Endothelial cell of umbilical vein (primary cell): Measurements from ENCODE around the gene RNFT2. TPM values are rescaled to one million over a fixed set of nuclear protein-coding genes. Genes with fewer than 3 reads are reported as not detected.

ENCODE experiments used
- BruUV-seq: library from RNA; stranded (reverse); fragments of 400-500 nt; replicated peaks from 2 replicates; lab custom pipeline; 2021; lab: Mats Ljungman, UMichigan
- CTCF ChIA-PET: fragments of 300-600, 350-600 bp; sonication (Branson Sonifier 250); formaldehyde crosslinking; loops from one replicate; lab custom pipeline; 2021; ENCODE audit warnings: antibody characterized with exemption, inconsistent platforms; lab: Charles Lee
- POLR2A ChIA-PET: fragments of 300-600, 350-600 bp; sonication (Branson Sonifier 250); formaldehyde crosslinking; loops from one replicate; lab custom pipeline; 2021; ENCODE audit warnings: antibody characterized with exemption, inconsistent platforms; lab: Charles Lee
- DNase-seq: peaks from one replicate; pipeline ENCODE4 v3.0.0-alpha.2; 2011; ENCODE audit warnings: low read depth, low spot score
- FAIRE-seq: peaks from 2 replicates; lab custom pipeline; 2011; peaks lifted over from hg19 to GRCh38; lab: Jason Lieb, UNC
- H2AFZ ChIP-seq: 2 replicates; pipeline ENCODE4 v1.6.0; 2012; ENCODE audit warnings: low read depth, low read length, control low read depth, inconsistent platforms
- H3K27ac ChIP-seq: 2 replicates; pipeline ENCODE4 v1.5.1; 2011; ENCODE audit warnings: low read depth, mild to moderate bottlenecking, control low read depth, low read length, moderate library complexity; ENCODE audit not compliant: insufficient read depth
- H3K27me3 ChIP-seq, 2 experiments: 2 replicates each; pipeline versions ENCODE4 v1.6.0 to v1.6.1; 2011; ENCODE audit warnings: low read length in 2 of 2, mixed read lengths in 1 of 2; ENCODE audit not compliant: control insufficient read depth in 2 of 2, insufficient read depth in 2 of 2
- H3K36me3 ChIP-seq, 2 experiments: 2 replicates in 1 of 2; 3 replicates in 1 of 2; pipeline ENCODE4 v1.5.1; 2011; ENCODE audit warnings: low read length in 2 of 2, mild to moderate bottlenecking in 1 of 2, moderate library complexity in 1 of 2; ENCODE audit not compliant: control insufficient read depth in 2 of 2, insufficient read depth in 2 of 2; ENCODE audit errors: extremely low read depth in 1 of 2
- H3K4me1 ChIP-seq: 3 replicates; pipeline ENCODE4 v1.5.1; 2011; ENCODE audit warnings: mild to moderate bottlenecking, low read length; ENCODE audit not compliant: control insufficient read depth, insufficient read depth; ENCODE audit errors: extremely low read depth
- H3K4me2 ChIP-seq: 2 replicates; pipeline ENCODE4 v1.6.1; 2011; ENCODE audit warnings: low read length, control low read depth, mixed read lengths; ENCODE audit not compliant: insufficient read depth
- H3K4me3 ChIP-seq, 3 experiments: fragments of 200-600 bp in 1 of 3; sonication (generic), shearing (Covaris generic) in 1 of 3; replicated peaks in 1 of 3; 2 replicates each; pipeline ENCODE4 v1.5.1; 2011 to 2016; ENCODE audit warnings: control low read depth in 3 of 3, low read length in 3 of 3, mild to moderate bottlenecking in 2 of 3, inconsistent platforms in 1 of 3, low read depth in 1 of 3, moderate library complexity in 1 of 3; ENCODE audit not compliant: insufficient read depth in 1 of 3
- H3K79me2 ChIP-seq: 2 replicates; pipeline ENCODE4 v1.6.0; 2012; ENCODE audit warnings: low read length, inconsistent platforms; ENCODE audit not compliant: control insufficient read depth, insufficient read depth
- H3K9ac ChIP-seq: replicated peaks from 2 replicates; pipeline ENCODE3; 2011; ENCODE audit warnings: low read length, control low read depth; ENCODE audit not compliant: insufficient read depth; ENCODE audit errors: extremely low read depth
- H3K9me1 ChIP-seq: replicated peaks from 3 replicates; pipeline ENCODE4 v1.6.0; 2011; ENCODE audit warnings: mild to moderate bottlenecking, low read length; ENCODE audit not compliant: control insufficient read depth, insufficient read depth; ENCODE audit errors: extremely low read depth
- H3K9me3 ChIP-seq: replicated peaks from 2 replicates; pipeline ENCODE4 v1.5.1; 2012; ENCODE audit warnings: low read length, inconsistent platforms; ENCODE audit not compliant: control insufficient read depth, insufficient read depth
- H4K20me1 ChIP-seq: replicated peaks from 2 replicates; pipeline ENCODE3; 2011; ENCODE audit warnings: mild to moderate bottlenecking, low read length; ENCODE audit not compliant: control insufficient read depth, insufficient read depth; ENCODE audit errors: extremely low read depth
- EZH2 ChIP-seq: IDR thresholded peaks from 2 replicates; pipeline ENCODE4 v1.6.1; 2012; ENCODE audit warnings: borderline replicate concordance, low read depth, mild to moderate bottlenecking, moderate library complexity, low read length, inconsistent platforms; ENCODE audit not compliant: severe bottlenecking
- FOS ChIP-seq: IDR thresholded peaks from 2 replicates; pipeline ENCODE4 v1.6.1; 2011; ENCODE audit warnings: mild to moderate bottlenecking, low read length, moderate library complexity, borderline replicate concordance; ENCODE audit not compliant: insufficient read depth
- GATA2 ChIP-seq: IDR thresholded peaks from 2 replicates; pipeline ENCODE4 v1.7.0; 2011; ENCODE audit warnings: low read depth, mild to moderate bottlenecking, moderate library complexity, mixed read lengths, low read length; ENCODE audit not compliant: insufficient read length, insufficient read depth
- JUN ChIP-seq: IDR thresholded peaks from 2 replicates; pipeline ENCODE4 v1.6.1; 2011; ENCODE audit warnings: borderline replicate concordance, low read depth; ENCODE audit not compliant: insufficient read length, insufficient read depth
- MYC ChIP-seq: IDR thresholded peaks from one replicate; pipeline ENCODE4 v1.6.1; 2011; ENCODE audit warnings: mild to moderate bottlenecking, low read depth, low read length
- POLR2A ChIP-seq: IDR thresholded peaks from 2 replicates; pipeline ENCODE4 v1.6.1; 2012; ENCODE audit warnings: low read depth, mild to moderate bottlenecking, control low read depth, low read length
- POLR2AphosphoS5 ChIP-seq: IDR thresholded peaks from 2 replicates; pipeline ENCODE4 v1.6.1; 2012; ENCODE audit warnings: low read depth, mild to moderate bottlenecking, control low read depth, low read length, moderate library complexity; ENCODE audit not compliant: insufficient read depth
- dilution Hi-C: fragments of 300-500 bp; cut with MboI; formaldehyde crosslinking; loops from one replicate; pipeline ENCODE4 v1.15.0; 2019; ENCODE audit warnings: low sequenced_read_pairs; ENCODE audit not compliant: extremely low pct_ligation_motif_present
- intact Hi-C: fragments of 100-400 bp; cut with micrococcal nuclease; formaldehyde crosslinking; loops from one replicate; pipeline ENCODE4 v1.10.0; 2022
- polyA plus RNA-seq, 4 experiments: library from polyadenylated mRNA; depleted of rRNA in 3 of 4; stranded (reverse) in 3 of 4; unstranded in 1 of 4; fragments of >200 nt; gene quantifications; 2 replicates each; pipeline versions ENCODE4 v1.2.1 to v1.2.3, GENCODE V29; 2011 to 2012; ENCODE audit warnings: missing spikeins in 1 of 4
- total RNA-seq: library from RNA; stranded (reverse); gene quantifications from 2 replicates; pipeline ENCODE4 v1.2.3, GENCODE V29; 2021
- TF ChIP-seq, protein P1 (sequence below): IDR thresholded peaks from 2 replicates; pipeline ENCODE4 v1.6.1; 2011; ENCODE audit not compliant: insufficient read depth, insufficient read length
- TF ChIP-seq, protein P2 (sequence below), 2 donors: IDR thresholded peaks; 1 replicate in 1 of 2; 2 replicates in 1 of 2; pipeline ENCODE4 v1.5.1; 2011; ENCODE audit warnings: low read length in 2 of 2, mild to moderate bottlenecking in 2 of 2, moderate library complexity in 2 of 2, control low read depth in 1 of 2, inconsistent platforms in 1 of 2, low read depth in 1 of 2; ENCODE audit not compliant: insufficient read depth in 1 of 2; ENCODE audit errors: extremely low read depth in 1 of 2

Gene RNFT2
- total and polyA plus RNA-seq, 2 donors (not counting 3 experiments of a cell fraction or from before 2014, with no cell fraction given) = 1.4 to 6.6 TPM

DNA sequence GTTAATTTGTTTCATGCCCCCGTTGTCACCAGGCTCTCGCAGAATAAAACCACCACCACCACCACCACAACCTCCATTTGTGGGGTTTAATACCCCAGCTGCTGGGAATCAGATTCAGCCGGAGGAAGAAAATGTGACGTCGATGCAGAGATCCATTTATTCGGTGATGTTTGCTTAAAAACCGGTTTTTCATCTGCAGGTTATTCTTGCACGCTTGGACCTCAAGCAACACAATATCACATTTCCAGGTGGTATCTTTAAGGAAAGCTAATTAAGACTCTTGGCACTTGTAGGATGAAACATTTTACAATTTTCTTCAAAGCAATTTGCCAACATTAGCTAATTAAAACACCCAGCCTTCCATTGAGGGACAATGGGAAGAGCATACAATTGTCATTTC, 40.0 kb upstream of the RNFT2 start:
- no peaks in the 10 kb centered on the region for H3K9me3 ChIP-seq
- no peak overlapping the region for H3K9ac ChIP-seq
- no peaks in the 10 kb centered on the region for H4K20me1 ChIP-seq
- H3K4me1 ChIP-seq = no peaks in the 10 kb centered on the region
- DNase-seq = no peak
- dilution Hi-C loops (no loop called here), intact Hi-C loops (no loop called here)
- no TSS peak for BruUV-seq
- CTCF ChIA-PET = interaction anchor here (1.0 to 3.7 kb wide), 4 partner anchors 11 to 700 kb away, joined by 3 to 25 read pairs (median 4); no protein-coding TSS in a partner anchor
- POLR2A ChIA-PET = no interaction called here
- no peak for TF ChIP-seq GATA2
- no peak for TF ChIP-seq FOS
- TF ChIP-seq, protein P1, sequence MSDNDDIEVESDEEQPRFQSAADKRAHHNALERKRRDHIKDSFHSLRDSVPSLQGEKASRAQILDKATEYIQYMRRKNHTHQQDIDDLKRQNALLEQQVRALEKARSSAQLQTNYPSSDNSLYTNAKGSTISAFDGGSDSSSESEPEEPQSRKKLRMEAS = no peak
- TF ChIP-seq EZH2 = no peak
- no peak for TF ChIP-seq POLR2A
- TF ChIP-seq, protein P2, sequence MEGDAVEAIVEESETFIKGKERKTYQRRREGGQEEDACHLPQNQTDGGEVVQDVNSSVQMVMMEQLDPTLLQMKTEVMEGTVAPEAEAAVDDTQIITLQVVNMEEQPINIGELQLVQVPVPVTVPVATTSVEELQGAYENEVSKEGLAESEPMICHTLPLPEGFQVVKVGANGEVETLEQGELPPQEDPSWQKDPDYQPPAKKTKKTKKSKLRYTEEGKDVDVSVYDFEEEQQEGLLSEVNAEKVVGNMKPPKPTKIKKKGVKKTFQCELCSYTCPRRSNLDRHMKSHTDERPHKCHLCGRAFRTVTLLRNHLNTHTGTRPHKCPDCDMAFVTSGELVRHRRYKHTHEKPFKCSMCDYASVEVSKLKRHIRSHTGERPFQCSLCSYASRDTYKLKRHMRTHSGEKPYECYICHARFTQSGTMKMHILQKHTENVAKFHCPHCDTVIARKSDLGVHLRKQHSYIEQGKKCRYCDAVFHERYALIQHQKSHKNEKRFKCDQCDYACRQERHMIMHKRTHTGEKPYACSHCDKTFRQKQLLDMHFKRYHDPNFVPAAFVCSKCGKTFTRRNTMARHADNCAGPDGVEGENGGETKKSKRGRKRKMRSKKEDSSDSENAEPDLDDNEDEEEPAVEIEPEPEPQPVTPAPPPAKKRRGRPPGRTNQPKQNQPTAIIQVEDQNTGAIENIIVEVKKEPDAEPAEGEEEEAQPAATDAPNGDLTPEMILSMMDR (IDR thresholded peaks at IDR 0.05; ENCODE audit: extremely low read depth in 1 of 2, insufficient read depth in 1 of 2, low read depth in 1 of 2, low read length in 2 of 2) = no peak
- no peak for TF ChIP-seq MYC
- no peak for TF ChIP-seq JUN
- no peak for TF ChIP-seq POLR2AphosphoS5
- FAIRE-seq = no peak
- H3K4me3 ChIP-seq = no peak overlapping the region
- no peak overlapping the region for H3K4me2 ChIP-seq
- H3K36me3 ChIP-seq = no peaks in the 10 kb centered on the region
- peaks cover 21% of the 10 kb centered on the region in 2 experiments for H3K27me3 ChIP-seq
- H3K9me1 ChIP-seq = no peaks in the 10 kb centered on the region
- no peak overlapping the region for H2AFZ ChIP-seq
- H3K27ac ChIP-seq = no peak overlapping the region
- no peaks in the 10 kb centered on the region for H3K79me2 ChIP-seq
